Activated CD8-positive, alpha-beta memory T cell treated with anti-CD3 and anti-CD28 coated beads, Interleukin-2, amount 50 U/mL, for 1 hour (primary cell): ENCODE data around the gene MSX1.
"Not testable (repeated sequence)": the region's sequence is repeated elsewhere in the genome, so short reads cannot be mapped to it uniquely, and the experiment has no call there.

Experiments used
- DNase-seq: peaks from one replicate; pipeline ENCODE4 v3.0.0-alpha.2; 2020; ENCODE audit errors: extremely low read depth

MSX1 gene

DNA sequence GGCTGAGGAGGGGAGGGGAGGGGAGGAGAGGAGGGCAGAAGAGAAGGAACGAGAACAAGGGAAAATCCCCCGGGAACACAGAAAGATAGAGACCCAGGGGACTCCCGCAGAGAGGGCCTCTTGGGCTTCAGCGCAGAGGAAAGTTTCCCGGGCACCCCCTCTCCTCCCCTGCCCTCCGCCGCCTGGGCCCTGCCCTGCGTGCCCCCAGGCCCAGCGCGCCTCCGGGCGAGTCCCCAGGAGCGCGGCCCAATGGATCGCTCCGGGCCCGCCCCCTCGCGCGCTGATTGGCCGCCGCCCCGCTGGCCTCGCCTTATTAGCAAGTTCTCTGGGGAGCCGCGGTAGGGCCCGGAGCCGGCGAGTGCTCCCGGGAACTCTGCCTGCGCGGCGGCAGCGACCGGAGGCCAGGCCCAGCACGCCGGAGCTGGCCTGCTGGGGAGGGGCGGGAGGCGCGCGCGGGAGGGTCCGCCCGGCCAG lies at the start of gene MSX1:
Gene MSX1, plus strand, starts transcription at position 341 of the 474 bp plus-strand sequence. CDS start 235 bp downstream, outside the sequence.
- no peak for DNase-seq

DNA sequence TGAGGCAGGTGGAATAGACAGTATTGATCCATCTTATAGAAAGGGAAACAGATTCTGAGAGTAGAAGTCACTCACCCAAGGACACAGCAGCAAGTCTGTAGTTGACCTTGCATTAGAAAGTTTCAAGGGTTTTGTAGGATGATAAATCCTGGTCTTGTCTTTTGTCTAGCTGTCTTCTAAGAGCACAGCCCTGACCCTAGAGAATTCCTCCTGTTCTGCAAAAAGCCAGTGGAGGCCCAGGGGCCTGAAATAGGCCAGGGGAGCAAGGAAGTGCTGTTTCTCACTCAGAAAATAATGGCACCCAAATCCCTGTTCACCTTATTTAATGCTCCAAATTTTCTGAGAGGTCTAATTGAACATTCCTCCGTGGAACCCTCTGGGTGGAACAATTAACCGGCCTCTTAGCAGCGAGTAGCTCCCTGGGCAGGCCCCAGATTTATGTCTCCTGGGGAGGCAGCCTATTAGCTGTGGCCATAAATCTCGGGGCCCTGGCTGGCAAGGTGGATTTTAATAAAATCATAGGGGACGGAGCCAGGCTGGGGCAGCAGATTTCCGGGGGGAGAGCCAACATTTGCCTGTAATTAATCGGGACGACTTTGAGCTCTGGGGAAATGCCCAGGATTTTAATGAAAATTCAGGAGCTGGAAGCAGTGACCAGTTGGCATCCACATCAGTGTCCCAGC lies 49.2 kb upstream of the MSX1 start:
- DNase-seq, result no peak

DNA sequence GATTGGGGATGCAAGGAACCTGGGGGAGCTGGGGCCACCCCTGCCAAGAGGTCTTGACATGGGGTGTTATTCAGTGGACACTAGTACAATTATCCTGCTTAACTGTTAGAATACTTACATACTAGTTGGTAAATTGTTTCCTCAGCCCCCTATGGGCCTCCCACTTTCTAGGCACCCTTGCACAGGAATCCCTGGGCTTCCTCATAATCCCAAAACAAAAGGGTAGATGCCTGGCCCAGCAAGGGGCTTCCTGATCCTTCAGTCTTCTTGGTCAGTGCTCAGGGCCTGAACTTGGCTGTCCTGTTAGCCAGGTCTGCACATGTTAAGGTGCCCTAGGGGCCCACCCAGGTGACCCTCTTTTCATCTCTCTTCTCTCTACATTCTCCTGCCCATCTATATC lies 48.7 kb upstream of the MSX1 start:
- DNase-seq, result no peak

DNA sequence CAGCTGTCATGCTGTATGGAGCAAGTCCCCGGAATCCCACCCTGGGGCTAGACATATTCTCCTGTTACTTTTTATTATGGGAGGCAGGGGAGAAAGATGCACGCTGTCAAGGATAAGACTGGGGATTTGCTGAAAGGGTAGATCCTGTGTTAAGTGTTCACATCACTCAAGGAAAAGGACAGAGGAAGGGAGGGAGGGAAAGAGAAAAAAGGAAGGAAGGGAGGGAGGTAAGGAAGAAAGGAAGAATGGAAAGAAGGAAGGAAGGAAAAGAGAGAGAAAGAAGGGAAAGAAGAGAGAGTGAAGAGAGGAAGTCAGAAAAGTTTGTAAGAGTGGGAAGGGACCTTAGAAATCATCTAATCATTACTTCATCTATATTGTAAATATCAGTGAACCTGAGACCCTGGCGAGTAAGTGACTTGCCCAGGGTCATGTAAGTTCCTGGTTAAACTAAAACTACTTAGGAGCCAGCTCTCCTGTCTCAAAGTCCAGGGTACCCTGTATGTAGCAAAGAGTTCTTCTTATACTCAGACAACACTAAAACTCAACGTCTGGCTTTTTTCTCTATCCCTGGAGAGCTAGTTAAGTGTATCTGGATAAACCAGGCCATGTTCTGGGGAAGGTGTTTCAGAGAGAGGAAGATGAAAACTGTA lies 47.2 kb upstream of the MSX1 start:
- no peak for DNase-seq

DNA sequence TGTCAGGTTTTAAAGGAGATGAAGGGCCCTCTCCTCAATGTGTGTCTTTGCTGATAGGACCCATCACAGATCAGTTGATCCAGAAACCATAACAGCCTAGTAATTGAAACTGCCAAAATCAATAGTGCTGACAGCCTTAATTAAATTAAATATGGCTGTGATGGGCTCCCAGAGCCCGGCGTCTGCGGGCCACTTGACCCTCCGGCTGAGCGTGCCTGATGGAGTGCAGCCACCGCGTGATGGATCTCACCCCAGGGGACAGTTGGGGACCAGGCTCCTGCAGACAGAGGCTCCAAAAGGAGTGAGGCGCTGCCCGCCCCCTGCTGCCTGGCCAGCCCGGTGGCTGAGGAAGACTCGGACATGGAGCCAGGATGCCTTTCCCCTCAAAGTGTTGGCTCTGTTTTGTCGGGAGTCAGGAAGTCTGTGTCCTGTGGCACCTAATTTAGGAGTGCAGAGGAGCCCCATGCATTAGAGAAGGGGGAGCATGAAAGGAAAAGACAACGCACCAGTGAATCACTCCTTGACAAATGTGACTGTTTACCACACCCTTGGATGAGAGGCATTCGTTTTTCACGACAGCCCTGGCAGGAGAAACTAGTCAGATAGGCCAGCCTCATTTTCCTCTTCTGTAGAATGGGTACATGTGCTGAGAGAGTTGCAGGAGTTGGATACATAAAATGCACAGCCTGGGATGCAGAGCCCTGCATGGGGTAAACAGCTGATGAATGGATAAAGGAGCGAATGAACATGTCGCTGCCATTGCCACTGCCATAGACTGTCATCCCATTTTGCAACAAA lies 40.9 kb upstream of the MSX1 start:
- no peak for DNase-seq

DNA sequence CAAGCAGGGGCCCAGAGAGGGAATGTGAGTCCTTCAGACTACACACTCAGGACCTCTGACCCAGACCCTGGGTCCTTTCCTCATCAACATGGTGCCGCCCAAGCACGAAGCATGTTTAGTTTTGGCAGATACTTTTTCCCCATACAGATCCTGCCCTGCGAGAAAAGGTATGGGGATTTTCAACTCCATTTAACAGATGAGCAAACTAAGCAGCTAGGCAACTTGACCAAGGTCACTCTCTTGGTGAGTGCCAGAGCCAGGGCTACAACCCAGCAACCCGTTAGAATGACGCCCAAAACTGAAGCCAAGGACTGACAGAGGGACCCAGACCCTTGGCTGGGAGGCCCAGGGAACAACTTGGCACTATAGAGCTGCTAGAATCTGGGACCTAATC lies 40.3 kb upstream of the MSX1 start:
- no peak for DNase-seq

DNA sequence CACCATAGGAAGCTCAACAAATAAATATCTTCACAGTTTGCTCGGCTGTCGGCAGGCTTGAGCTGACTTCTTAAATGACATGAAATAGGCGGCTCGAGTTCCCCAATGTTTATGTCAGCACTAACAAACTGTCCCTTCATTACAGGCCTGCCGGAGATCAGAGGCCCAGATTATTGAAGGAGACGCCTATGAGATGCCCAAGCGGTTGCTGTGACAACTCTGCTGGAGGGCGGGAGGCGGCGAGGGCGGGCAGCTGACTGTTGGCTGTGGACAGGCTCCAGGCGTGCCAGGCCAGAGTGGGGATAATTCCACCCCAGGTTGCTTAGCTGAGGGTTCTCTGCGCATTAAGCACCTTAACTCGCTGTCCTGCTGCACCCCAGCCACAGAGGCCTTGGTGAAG lies 39.2 kb upstream of the MSX1 start:
- DNase-seq, result no peak

DNA sequence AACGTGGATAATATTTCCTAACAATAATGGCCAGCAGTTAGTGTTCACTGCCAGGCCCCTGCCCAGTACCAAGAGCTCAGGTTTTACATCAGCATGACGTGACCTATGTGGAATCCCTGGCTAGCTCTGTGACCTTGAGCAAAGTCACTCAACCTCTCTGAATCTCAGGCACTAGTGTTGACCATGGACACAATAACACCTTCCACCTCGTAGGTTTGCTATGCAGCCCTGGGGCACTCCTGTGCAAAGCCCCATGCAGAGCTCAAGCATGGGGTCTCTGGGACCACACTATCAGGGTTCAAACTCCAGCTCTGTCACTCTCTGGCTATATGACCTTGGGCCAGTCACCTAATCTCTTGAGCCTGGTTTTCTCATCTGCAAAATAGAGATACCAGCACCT lies 38.7 kb upstream of the MSX1 start:
- no peak for DNase-seq

DNA sequence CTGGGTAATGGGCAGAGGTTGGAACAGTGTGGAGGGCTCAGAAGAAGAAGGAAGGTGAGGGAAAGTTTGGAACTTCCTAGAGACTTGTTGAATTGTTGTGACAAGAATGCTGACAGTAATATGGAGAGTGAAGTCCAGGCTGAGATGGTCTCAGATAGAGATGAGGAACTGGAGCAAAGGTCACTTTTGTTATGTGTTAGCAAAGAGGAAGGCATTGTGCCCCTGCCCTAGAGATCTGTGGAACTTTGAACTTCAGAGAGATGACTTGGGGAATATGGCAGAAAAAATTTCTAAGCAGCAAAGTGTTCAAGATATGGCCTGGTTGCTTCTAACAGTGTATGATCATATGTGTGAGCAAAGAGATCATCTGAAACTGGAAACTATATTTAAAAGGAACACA lies 37.9 kb upstream of the MSX1 start:
- DNase-seq, result no peak

DNA sequence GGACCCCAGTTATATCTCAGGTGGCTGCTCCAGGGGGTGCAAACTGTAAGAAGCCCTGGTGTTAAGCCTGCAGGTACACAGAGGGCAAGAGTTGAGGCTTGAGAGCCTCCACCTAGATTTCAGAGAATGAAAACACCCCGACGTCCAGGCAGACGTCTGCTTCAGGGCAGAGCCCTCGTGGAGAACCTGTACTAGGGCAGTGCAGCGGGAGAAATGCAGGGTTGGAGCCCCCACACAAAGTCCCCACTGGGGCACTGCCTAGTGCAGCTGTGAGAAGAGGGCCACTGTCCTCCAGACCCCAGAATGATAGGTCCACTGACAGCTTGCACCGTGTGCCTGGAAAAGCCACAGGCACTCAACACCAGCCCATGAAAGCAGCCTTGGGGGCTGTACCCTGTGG lies 37.2 kb upstream of the MSX1 start:
- not testable (repeated sequence) for DNase-seq

DNA sequence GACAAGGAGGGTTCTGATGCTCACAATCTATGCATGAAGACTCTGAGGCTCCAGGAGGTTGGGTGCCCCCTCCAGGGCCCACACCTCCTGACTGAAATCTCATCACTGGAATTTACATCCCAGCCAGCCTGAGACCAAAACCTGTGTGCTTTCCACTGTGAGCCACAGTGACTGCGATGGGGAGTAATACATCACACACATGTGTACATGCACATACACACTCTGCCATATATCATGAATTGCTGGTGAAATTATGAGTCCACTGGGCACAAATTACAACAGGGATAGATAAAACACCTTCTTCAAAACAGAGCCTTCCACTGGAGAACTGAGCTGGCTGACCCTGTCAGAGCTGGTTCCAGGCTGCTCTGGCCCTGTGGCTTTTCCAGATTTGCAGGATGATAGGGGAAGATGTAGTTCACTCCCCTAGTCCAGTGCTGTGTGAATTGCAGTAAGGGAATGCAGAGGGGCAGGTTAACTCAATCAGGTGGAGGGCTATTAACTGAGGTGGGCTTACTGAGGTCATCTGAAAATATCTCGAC lies 35.8 kb upstream of the MSX1 start:
- DNase-seq, result no peak

DNA sequence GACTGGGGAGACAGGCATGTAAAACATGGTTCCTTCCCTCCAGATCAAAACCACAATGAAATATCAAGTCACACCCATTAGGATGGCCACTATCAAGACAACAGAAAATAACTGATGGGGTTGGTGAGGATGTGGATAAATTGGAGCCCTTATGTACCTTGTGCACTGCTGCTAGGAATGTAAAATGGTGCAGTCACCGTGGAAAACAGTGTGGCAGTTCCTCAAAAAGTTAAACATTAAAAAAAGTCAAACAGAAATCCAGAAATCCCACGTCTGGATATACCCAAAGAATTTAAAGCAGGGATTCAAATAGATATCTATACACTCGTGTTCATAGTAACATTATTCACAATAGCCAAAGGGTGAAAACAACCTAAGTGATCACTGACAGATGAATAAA lies 35.2 kb upstream of the MSX1 start:
- DNase-seq, result no peak

DNA sequence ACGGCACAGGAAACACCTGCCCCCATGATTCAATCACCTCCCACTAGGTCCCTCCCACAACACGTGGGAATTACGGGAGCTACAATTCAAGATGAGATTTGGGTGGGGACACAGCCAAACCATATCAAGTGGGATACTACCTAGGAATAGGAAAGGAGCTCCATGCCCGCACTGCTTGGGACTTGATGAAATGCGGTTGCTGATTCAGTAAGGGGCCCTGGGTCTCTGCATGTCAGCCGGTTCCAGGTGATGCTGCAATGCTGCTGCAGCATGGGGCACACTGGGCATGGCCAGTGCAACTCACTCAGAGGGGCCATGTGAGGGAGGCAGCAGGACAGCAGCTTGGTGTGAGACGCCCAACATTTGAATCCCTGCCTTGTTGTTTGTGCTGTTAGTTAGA lies 34.0 kb upstream of the MSX1 start:
- DNase-seq, result no peak

DNA sequence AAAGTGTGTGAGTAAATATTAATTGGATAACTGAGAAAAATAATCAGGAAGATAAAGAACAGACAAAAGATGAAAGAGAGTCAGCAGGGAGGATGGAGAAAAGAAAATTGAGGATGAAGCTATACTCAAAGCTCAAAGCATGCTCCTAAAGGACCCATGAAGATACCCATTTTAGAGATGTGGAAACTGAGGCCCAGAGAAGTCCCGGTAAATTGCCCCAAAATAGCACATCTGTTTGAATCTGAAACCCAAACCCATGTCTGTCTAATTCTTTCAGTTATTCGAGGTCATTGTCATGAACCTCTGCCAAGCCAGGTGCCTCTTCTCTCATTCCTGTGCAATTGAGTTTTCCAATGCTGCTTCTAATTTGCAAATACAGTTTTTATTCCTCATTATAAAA lies 29.6 kb upstream of the MSX1 start:
- DNase-seq, result no peak

DNA sequence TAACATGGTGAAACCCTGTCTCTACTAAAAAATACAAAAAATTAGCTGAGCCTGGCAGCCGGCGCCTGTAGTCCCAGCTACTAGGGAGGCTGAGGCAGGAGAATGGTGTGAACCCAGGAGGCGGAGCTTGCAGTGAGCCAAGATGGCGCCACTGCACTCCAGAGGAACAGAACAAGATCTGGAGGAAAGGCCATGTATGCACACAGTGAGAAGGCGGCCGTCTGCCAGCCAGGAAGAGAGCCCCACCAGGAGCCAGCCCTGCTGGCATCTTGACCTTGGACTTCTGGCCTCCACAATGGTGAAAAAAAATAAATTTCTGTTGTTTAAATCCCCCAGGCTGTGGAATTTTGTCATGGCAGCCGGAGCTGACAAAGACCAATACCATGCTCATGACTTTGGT lies 28.2 kb upstream of the MSX1 start:
- no peak for DNase-seq

DNA sequence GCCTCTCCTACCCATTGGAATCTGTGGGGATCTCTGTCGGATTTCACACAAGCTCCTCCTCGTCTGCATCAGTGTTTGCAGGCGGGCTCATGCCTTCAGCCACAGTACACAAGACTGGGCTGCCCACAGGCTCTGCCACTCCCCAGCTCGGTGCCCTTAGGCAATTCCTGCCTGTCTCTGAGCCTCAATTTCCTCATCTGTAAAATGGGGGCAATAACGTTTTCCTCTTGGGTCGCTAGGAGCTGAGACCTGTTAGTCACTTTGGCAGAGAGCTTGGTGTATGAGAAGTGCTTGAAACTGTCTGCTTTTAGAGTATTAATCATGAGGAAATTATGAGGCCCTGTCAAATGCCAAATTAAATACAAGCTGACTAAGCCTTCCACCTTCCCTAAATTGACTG lies 27.6 kb upstream of the MSX1 start:
- DNase-seq, result no peak

DNA sequence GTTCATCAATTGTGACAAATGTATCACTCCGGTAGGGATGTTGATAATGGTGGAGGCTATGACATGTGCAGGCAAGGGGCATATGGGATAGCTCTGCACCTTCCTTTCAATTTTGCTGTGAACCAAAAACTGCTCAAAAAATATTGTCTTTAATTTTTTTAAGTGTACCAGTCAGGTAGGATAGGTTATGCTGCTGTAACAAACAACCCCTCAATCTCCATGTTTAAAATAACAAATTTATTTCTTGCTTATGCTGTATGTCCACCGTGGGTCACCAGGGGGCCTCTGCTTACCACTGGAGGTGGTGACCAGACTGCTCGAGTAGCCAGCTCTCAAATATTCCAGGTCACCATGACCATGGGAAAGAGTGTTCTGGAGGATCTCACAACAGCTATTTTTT lies 23.4 kb upstream of the MSX1 start:
- no peak for DNase-seq

DNA sequence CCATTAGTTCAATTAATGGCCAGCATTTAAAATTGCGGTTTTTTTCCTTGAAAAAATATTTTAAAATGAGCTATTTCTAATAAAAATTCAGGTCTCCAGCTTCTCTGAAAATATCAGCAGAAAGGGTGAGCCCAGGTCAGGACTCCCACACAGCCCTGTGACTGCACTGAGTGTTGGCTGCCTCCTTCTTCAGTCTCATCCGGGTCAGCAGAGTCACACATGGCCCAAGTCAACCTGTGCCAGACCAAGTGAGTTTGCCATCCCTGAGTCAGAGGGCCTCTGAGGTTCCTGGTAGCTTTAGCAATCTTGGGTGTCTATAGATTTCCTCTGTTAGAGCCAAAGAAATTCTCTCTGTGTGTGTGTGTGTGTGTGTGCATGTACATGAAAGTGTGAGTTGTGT lies 22.1 kb upstream of the MSX1 start:
- no peak for DNase-seq

DNA sequence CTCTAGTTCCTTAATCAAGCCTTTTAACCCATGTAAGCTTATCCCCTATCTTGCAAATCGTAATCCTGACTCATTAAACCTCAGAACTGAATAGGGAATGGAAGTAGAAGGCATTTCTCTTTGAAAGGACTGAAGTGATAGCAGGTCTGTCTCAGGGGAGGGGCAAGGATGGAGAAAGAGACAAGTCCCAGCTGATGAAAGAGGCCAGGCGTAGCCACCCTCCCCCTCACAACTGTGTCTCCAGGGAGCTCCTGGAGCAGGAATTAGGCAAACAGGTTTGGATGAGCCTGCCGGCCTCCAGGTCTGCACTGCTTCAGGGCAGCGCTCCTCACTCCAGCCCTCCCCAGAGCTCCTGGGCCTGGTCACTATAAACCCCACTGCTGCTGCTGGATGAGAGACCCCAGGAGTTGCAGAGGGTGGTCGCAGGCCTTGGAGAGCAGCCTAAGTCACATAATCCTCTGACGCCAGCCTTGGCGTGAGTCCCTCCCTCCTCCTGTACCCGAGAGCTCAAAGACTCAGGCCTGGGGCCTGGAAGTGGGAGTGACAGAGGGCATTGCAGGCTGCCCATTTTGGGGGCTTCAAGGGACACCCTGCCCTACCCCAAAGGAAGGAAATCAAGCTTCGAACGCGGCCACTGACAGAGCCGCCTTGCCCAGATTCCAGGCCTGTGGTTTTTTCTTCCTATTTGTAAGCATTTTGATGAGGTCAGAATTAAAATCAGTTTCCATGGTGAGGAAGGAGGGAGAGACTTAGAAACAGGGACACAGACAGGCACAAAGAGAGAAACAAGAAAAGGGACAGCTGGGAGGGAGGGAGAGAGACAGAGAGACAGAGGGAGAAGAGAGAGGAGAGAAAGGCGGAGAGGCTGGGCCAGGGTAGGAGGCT lies 21.2 kb upstream of the MSX1 start:
- no peak for DNase-seq

DNA sequence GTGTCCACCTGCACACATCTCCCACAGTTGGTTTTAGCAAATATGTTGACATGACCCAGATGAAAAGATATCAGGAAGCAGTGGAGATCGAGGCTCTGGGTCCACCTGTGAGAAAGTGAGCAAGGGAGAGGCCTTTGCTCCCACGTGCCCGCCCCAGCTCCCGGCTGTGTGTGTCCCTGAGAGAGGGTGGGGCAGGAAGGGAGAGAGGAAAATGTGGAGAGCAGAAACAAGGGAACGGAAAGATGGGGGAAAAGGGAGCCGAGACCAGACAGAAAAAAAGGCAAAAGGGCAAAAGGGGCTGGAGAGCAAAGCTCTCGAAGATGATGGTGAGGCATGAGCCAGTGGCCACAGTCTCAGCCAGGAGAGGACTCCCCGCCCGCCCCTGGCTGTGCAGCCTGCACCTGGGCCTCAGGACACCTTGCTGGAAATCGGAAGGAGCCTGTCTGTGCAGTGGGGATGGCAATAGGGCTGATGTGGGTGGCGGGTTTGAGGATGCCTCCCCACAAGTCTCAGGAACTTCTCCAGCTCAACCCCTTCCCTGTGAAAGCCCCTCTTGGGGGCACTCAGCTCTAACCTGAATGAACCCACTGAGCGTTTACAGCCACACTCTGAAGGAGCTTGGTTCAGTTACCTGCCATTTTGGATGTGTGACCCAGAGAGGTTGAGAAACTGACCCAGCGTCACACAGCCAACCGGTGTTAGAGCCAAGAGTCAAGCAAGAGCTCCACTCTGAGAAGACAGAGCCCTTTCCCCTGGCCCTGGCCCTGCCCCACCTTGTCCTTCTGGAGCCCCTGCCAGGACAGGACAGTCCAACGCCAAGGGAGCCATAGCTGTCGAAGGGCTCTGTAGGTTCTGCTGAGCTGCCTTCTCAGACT lies 20.3 kb upstream of the MSX1 start:
- no peak for DNase-seq

DNA sequence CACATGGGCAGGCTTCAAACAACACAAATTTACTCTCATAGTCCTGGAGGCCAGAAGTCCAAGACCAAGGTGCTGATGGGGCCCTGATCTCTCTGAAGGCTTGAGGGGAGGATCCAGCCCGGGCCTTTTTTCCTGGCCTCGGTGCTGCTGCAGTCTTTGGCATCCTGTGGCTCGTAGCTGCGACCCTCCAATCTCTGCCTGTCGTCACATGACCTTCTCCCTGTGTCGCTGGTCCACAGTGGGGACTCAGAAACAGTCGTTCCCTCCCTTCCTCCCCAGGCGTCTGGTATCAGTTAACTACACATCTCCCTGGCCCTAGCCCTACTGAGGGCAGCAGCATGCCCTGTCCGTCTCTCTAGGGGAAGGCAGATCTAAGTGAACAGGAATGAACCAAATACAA lies 19.1 kb upstream of the MSX1 start:
- DNase-seq, result no peak
